Lower lobe of right lung (tissue), 2 donors: ENCODE results near the gene MEN1. TPM values are rescaled to one million over a fixed set of nuclear protein-coding genes. Genes with fewer than 3 reads are reported as not detected.

Experiments
- ATAC-seq, 2 donors: fragments of 200-7000 bp; cut with Tn5 transposase; one replicate each; pipeline ENCODE4 v1.9.1; 2020 to 2022; ENCODE audit warnings: mild to moderate bottlenecking in 2 of 2, moderate library complexity in 2 of 2
- DNase-seq: peaks from one replicate; pipeline ENCODE4 v3.0.0-alpha.2; 2020
- H3K27ac ChIP-seq: fragments of 200-600 bp; one replicate; pipeline ENCODE4 v1.8.0; 2022
- H3K27me3 ChIP-seq: fragments of 200-600 bp; one replicate; pipeline ENCODE4 v1.8.0; 2022; ENCODE audit warnings: low read depth
- H3K36me3 ChIP-seq: fragments of 200-600 bp; one replicate; pipeline ENCODE4 v1.8.0; 2022; ENCODE audit warnings: mild to moderate bottlenecking
- H3K4me1 ChIP-seq: fragments of 200-600 bp; one replicate; pipeline ENCODE4 v1.8.0; 2022
- H3K4me3 ChIP-seq: fragments of 200-600 bp; one replicate; pipeline ENCODE4 v1.8.0; 2022; ENCODE audit warnings: mild to moderate bottlenecking
- H3K9me3 ChIP-seq: fragments of 200-600 bp; one replicate; pipeline ENCODE4 v1.8.0; 2022
- CTCF ChIP-seq: fragments of 200-600 bp; IDR thresholded peaks from one replicate; pipeline ENCODE4 v1.8.0; 2022; ENCODE audit warnings: antibody characterized with exemption, mild to moderate bottlenecking
- intact Hi-C: fragments of 100-400 bp; cut with DNase I; formaldehyde crosslinking; loops from one replicate; pipeline ENCODE4 v1.11.0; 2022
- total RNA-seq: library from RNA; stranded (reverse); fragmentation: NEBNext Ultra II Directional; extraction: Animal tissue kit (Norgen Biotek cat#: 25700); gene quantifications from one replicate; pipeline ENCODE4 v1.2.1, GENCODE V29; 2021
- donor health status: DM: no; HTN: yes; CAD: no; lungs with severe emphysema.

Gene MEN1
- total RNA-seq, 1 donor from 2014 or later: 22.7 TPM

- no peak overlapping the region for H3K4me3 ChIP-seq
- intact Hi-C loops: no loop called here
- TF ChIP-seq CTCF: no peak
- no peaks in the 10 kb centered on the region for H3K9me3 ChIP-seq
- peaks cover 54% of the 10 kb centered on the region for H3K36me3 ChIP-seq
- ATAC-seq (no peak), DNase-seq (no peak)
- no peaks in the 10 kb centered on the region for H3K27me3 ChIP-seq
- H3K27ac ChIP-seq: no peak overlapping the region
- H3K4me1 ChIP-seq: peaks cover 40% of the 10 kb centered on the region
Measured at GRCh38 chr11:64762277-64762673, 48.1 kb downstream of the MEN1 start.

GRCh38 chr11:64760759-64761420 is 49.5 kb downstream of the MEN1 start:
- DNase-seq: no peak
- no peaks in the 10 kb centered on the region for H3K27me3 ChIP-seq
- H3K36me3 ChIP-seq: peaks cover 41% of the 10 kb centered on the region
- no peak overlapping the region for H3K4me3 ChIP-seq
- TF ChIP-seq CTCF: no peak
- peak overlapping the region; percentile 53 for H3K27ac ChIP-seq
- intact Hi-C loops: no loop called here
- peaks cover 38% of the 10 kb centered on the region for H3K4me1 ChIP-seq
- no peak for ATAC-seq
- H3K9me3 ChIP-seq: no peaks in the 10 kb centered on the region

- TF ChIP-seq CTCF: no peak
- Histone ChIP-seq H3K4me3 (peak within 1 kb of the TSS; percentile 21), H3K27me3 (no peaks in the 10 kb centered on the region), H3K9me3 (no peaks in the 10 kb centered on the region), H3K4me1 (peaks cover 38% of the 10 kb centered on the region), H3K36me3 (peaks cover 32% of the 10 kb centered on the region), H3K27ac (peak within 1 kb of the TSS; percentile 53)
- intact Hi-C loops: no loop called here
- ATAC-seq: peak; percentile 52 to 59
- DNase-seq: no peak
Measured at GRCh38 chr11:64759722-64760719, 50.3 kb downstream of the MEN1 start, which contains the start of gene PYGM. Gene PYGM (minus strand): TSS chr11:64759974. CDS start chr11:64759898, 76 bp downstream.

- H3K4me1 ChIP-seq: peaks cover 30% of the 10 kb centered on the region
- H3K27ac ChIP-seq: peak overlapping the region; percentile 53
- intact Hi-C loops: no loop called here
- peak overlapping the region; percentile 21 for H3K4me3 ChIP-seq
- no peak for TF ChIP-seq CTCF
- H3K27me3 ChIP-seq: no peaks in the 10 kb centered on the region
- ATAC-seq (peak; percentile 4 to 9), DNase-seq (no peak)
- H3K36me3 ChIP-seq: peaks cover 24% of the 10 kb centered on the region
- H3K9me3 ChIP-seq: no peaks in the 10 kb centered on the region
Measured at GRCh38 chr11:64759131-64759721, 51.1 kb downstream of the MEN1 start.

- H3K4me1 ChIP-seq: peaks cover 23% of the 10 kb centered on the region
Measured at GRCh38 chr11:64758330-64759079, 51.8 kb downstream of the MEN1 start.

More at GRCh38 chr11:64758330-64759079, 51.8 kb downstream of the MEN1 start:
- ATAC-seq (no peak), DNase-seq (peak; percentile 36)
- peaks cover 17% of the 10 kb centered on the region for H3K36me3 ChIP-seq
- TF ChIP-seq CTCF: no peak
- no peaks in the 10 kb centered on the region for H3K9me3 ChIP-seq
- intact Hi-C loops: no loop called here
- no peaks in the 10 kb centered on the region for H3K27me3 ChIP-seq
- H3K27ac ChIP-seq: no peak overlapping the region
- no peak overlapping the region for H3K4me3 ChIP-seq
